GM13977 (cell line): ENCODE data around the gene SMIM35.

ENCODE experiments used
- DNase-seq: peaks from one replicate; pipeline ENCODE4 v3.0.0; 2012; ENCODE audit warnings: low spot score
- in situ Hi-C: fragments of 300-500 bp; cut with MboI; formaldehyde crosslinking; loops from one replicate; pipeline ENCODE4 v1.12.0; 2022; ENCODE audit warnings: low sequenced_read_pairs, low pct_unique_long_range_greater_than_20kb, mixed read lengths, inconsistent platforms; ENCODE audit not compliant: unreplicated experiment
- TF ChIP-seq, protein P1 (sequence below): IDR thresholded peaks from 2 replicates; pipeline ENCODE4 v1.5.1; 2012; ENCODE audit warnings: mild to moderate bottlenecking, control low read depth; ENCODE audit not compliant: insufficient read depth; ENCODE audit errors: extremely low read depth, missing control alignments

SMIM35 gene

DNA sequence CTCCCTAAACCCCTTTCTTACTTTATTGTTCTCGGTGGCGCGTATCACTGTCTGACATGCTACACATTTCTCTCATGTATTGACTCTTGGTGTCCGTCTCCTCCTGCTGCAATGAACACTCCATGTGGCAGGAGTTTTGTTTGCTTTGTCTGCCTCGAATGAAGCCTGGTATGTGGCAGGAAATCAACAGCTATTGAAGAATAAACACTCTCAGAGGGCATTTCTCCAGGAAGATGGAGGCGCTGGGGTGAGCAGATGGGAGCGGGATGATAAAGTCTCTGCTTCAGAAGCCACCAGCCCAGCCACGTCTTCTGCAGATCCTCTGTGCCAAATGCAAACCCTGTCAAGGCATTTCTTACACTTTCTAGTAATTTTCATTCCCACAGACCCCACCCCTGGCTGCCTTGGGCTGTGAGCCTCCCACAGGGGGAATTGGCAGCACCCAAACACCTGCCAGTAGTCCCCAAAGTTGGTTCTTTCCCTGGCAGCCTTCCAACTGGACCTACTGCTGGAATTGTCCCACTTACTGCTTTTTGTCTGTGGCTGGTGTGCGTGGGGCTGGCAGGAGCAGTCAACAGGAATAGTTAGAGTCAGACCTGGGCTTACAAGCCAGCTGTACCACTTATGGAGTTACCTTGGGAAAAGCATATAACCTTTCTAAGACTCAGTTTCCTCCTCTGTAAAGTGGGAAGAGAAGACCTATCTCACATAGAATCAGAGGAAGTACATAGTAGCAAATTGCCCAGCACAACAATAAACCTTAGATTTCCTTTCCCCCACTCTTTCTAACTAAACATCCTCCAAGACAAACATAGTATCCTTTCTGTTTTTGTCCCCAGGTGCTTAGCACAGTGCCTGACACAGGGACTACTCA is 113.9 kb downstream of the SMIM35 start:
- TF ChIP-seq, protein P1, sequence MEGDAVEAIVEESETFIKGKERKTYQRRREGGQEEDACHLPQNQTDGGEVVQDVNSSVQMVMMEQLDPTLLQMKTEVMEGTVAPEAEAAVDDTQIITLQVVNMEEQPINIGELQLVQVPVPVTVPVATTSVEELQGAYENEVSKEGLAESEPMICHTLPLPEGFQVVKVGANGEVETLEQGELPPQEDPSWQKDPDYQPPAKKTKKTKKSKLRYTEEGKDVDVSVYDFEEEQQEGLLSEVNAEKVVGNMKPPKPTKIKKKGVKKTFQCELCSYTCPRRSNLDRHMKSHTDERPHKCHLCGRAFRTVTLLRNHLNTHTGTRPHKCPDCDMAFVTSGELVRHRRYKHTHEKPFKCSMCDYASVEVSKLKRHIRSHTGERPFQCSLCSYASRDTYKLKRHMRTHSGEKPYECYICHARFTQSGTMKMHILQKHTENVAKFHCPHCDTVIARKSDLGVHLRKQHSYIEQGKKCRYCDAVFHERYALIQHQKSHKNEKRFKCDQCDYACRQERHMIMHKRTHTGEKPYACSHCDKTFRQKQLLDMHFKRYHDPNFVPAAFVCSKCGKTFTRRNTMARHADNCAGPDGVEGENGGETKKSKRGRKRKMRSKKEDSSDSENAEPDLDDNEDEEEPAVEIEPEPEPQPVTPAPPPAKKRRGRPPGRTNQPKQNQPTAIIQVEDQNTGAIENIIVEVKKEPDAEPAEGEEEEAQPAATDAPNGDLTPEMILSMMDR: no peak
- DNase-seq: no peak
- in situ Hi-C loops: no loop called here

- in situ Hi-C loops: no loop called here
- TF ChIP-seq, protein P1: no peak
Observed at GRCh38 chr11:117972044-117972443, 114.7 kb downstream of the SMIM35 start.

GRCh38 chr11:117970400-117971024 is 116.3 kb downstream of the SMIM35 start:
- in situ Hi-C loops: no loop called here
- TF ChIP-seq, protein P1: no peak
- DNase-seq: no peak

More at GRCh38 chr11:117972044-117972443, 114.7 kb downstream of the SMIM35 start:
- DNase-seq: no peak

- no peak for DNase-seq
- in situ Hi-C loops: no loop called here
Observed at GRCh38 chr11:117969160-117969991, 117.4 kb downstream of the SMIM35 start.

GRCh38 chr11:117966908-117967307 is 119.9 kb downstream of the SMIM35 start:
- TF ChIP-seq, protein P1: no peak
- in situ Hi-C loops: no loop called here
- DNase-seq: no peak

More at GRCh38 chr11:117969160-117969991, 117.4 kb downstream of the SMIM35 start:
- TF ChIP-seq, protein P1: no peak

GRCh38 chr11:117962826-117963225 is 123.9 kb downstream of the SMIM35 start:
- in situ Hi-C loops: no loop called here
- TF ChIP-seq, protein P1: no peak
- no peak for DNase-seq
